Heart right ventricle (tissue), 16 donors: Measurements from ENCODE around the gene ATP2B2. TPM values are rescaled to one million over a fixed set of nuclear protein-coding genes. Genes with fewer than 3 reads are reported as not detected.

Source experiments
- ATAC-seq, 8 donors: fragments of 200-7000 bp; cut with Tn5 transposase; one replicate each; pipeline ENCODE4 v1.9.1; 2020; ENCODE audit warnings: mild to moderate bottlenecking in 8 of 8, moderate library complexity in 8 of 8, moderate number of reproducible peaks in 1 of 8
- DNase-seq, 2 donors: peaks; one replicate each; pipeline ENCODE4 v3.0.0-alpha.2; 2020
- H3K27ac ChIP-seq, 10 donors: fragments of 200-600 bp; sonication (generic) in 2 of 10; one replicate each; pipeline versions ENCODE4 v1.5.0 to v1.8.0; 2020 to 2022; ENCODE audit warnings: mild to moderate bottlenecking in 3 of 10
- H3K27me3 ChIP-seq, 7 donors: fragments of 200-600 bp; one replicate each; pipeline ENCODE4 v1.8.0; 2021 to 2022; ENCODE audit warnings: mild to moderate bottlenecking in 2 of 7
- H3K36me3 ChIP-seq, 9 donors: fragments of 200-600 bp; sonication (generic) in 1 of 9; one replicate each; pipeline versions ENCODE4 v1.5.0 to v1.8.0; 2020 to 2022; ENCODE audit warnings: mild to moderate bottlenecking in 2 of 9
- H3K4me1 ChIP-seq, 9 donors: fragments of 200-600 bp; sonication (generic) in 1 of 9; one replicate each; pipeline versions ENCODE4 v1.5.0 to v1.8.0; 2020 to 2022; ENCODE audit warnings: mild to moderate bottlenecking in 4 of 9
- H3K4me3 ChIP-seq, 10 donors: fragments of 200-600 bp; sonication (generic) in 2 of 10; one replicate each; pipeline versions ENCODE4 v1.5.0 to v1.8.0; 2020 to 2022; ENCODE audit warnings: mild to moderate bottlenecking in 7 of 10, moderate library complexity in 2 of 10
- H3K9me3 ChIP-seq, 11 donors: fragments of 200-600 bp in 10 of 11; sonication (generic) in 2 of 11; one replicate each; pipeline versions ENCODE4 v1.5.0 to v1.8.0; 2013 to 2022; ENCODE audit warnings: mild to moderate bottlenecking in 2 of 11, control low read depth in 1 of 11, moderate library complexity in 1 of 11
- CTCF ChIP-seq, 9 donors: fragments of 200-600 bp; sonication (generic) in 2 of 9; IDR thresholded peaks; one replicate each; pipeline versions ENCODE4 v1.5.0 to v1.8.0; 2021 to 2022; ENCODE audit warnings: antibody characterized with exemption in 9 of 9, mild to moderate bottlenecking in 5 of 9, moderate library complexity in 1 of 9
- WGBS, 2 donors: extraction: QIAGEN DNeasy Blood & Tissue Kit; methylation state at CpG; one replicate each; pipeline ENCODE4 v1.1.7; 2013; ENCODE audit warnings: inconsistent platforms in 1 of 2; 5-methylcytosine and 5-hydroxymethylcytosine counted together
- intact Hi-C, 10 donors: fragments of 100-400 bp; cut with DNase I; formaldehyde crosslinking; loops; one replicate each; pipeline versions ENCODE4 v1.11.1 to v1.14.2; 2022
- polyA plus RNA-seq, 2 donors: library from polyadenylated mRNA; stranded (reverse); fragments of 200-250 nt; gene quantifications; one replicate each; pipeline ENCODE4 v1.2.3, GENCODE V29; 2013
- total RNA-seq, 10 donors: library from RNA; stranded (reverse); fragmentation: NEBNext Ultra II Directional in 3 of 10; extraction: Animal tissue kit (Norgen Biotek cat#: 25700) in 3 of 10; gene quantifications; one replicate each; pipeline versions ENCODE4 v1.2.1 to v1.2.4, GENCODE V29; 2021 to 2023
- donor health status: Arrhythmogenic right ventricular cardiomyopathy.
- donor health status: ischemic (EF 13 %, LVEDD 7.1; RV severe dilation, severe dysfunction).
- donor health status: healthy with polysubstance abuse.
- donor health status: DM: no; HTN: yes; CAD: no.
- donor health status: DM: no; HTN: no; CAD: no.
- donor health status: ischemic (EF 25% LVEDD 6.9; RV normal size, moderate dysfunction).
- donor health status: ischemic (EF 25% LVEDD 5.7; RV mildly dilated, moderate dysfunction).
- donor health status: healthy.
- donor health status: DM: yes; HTN: yes; CAD: no.
- donor health status: Ischemic cardiomyopathy.
- donor health status: ischemic (EF 35%, LVEDD 5.7; RV mildly dilated, moderate dysfunction).
- donor health status: nonischemic (EF 11% LVEDD 7.7; RV severe dilation, severe dysfunction).
- donor health status: DM: yes; HTN: yes; CAD: no.
- donor health status: PGD.
- donor health status: ischemic (EF 29% LVEDD 5.4; RV normal size, mild dysfunction).
- donor health status: nonischemic (EF 23%, LVEDD 6.1; RV moderate dilation, normal function).

The ATP2B2 gene
- total and polyA plus RNA-seq, 12 donors = under 0.01 to 0.30 (median 0.11) TPM; not detected in 4

GRCh38 chr3:10514407-10515069 lies 9.2 kb upstream of the ATP2B2 start:
- H3K4me3 ChIP-seq = no peak overlapping the region
- 82 to 87% methylated on average over 8 of the region's 8 CpGs for WGBS, 2 donors
- DNase-seq = no peak
- no peak overlapping the region for H3K27ac ChIP-seq
- intact Hi-C loops = no loop called here
- no peak for TF ChIP-seq CTCF (IDR thresholded peaks at IDR 0.05)
- H3K9me3 ChIP-seq = no peaks in the 10 kb centered on the region
- peaks cover 0 to 31% (median 7%) of the 10 kb centered on the region in 9 donors for H3K4me1 ChIP-seq
- ATAC-seq = no peak
- H3K27me3 ChIP-seq = peaks cover 0 to 3% (median 0%) of the 10 kb centered on the region in 7 donors
- no peaks in the 10 kb centered on the region for H3K36me3 ChIP-seq

- H3K27me3 ChIP-seq = peaks cover 0 to 3% (median 0%) of the 10 kb centered on the region in 7 donors
- H3K4me3 ChIP-seq = no peak overlapping the region
- ATAC-seq (no peak), DNase-seq (no peak)
- WGBS, 2 donors = 91 to 94% methylated on average over 8 of the region's 8 CpGs
- peaks cover 0 to 22% (median 7%) of the 10 kb centered on the region in 9 donors for H3K4me1 ChIP-seq
- TF ChIP-seq CTCF (IDR thresholded peaks at IDR 0.05) = no peak
- intact Hi-C loops = no loop called here
- no peaks in the 10 kb centered on the region for H3K36me3 ChIP-seq
- no peak overlapping the region for H3K27ac ChIP-seq
- H3K9me3 ChIP-seq = no peaks in the 10 kb centered on the region
Observed at GRCh38 chr3:10513306-10513705, 7.9 kb upstream of the ATP2B2 start.

- Histone ChIP-seq H3K9me3 (no peaks in the 10 kb centered on the region), H3K4me1 (peaks cover 0 to 16% (median 7%) of the 10 kb centered on the region in 9 donors), H3K27ac (no peak overlapping the region), H3K27me3 (peaks cover 0 to 3% (median 0%) of the 10 kb centered on the region in 7 donors), H3K4me3 (no peak overlapping the region), H3K36me3 (no peaks in the 10 kb centered on the region)
- DNase-seq (no peak), ATAC-seq (no peak)
- TF ChIP-seq CTCF (IDR thresholded peaks at IDR 0.05) = no peak
- WGBS, 2 donors = 87 to 88% methylated on average over 6 of the region's 6 CpGs
- intact Hi-C loops = no loop called here
Observed at GRCh38 chr3:10512687-10513086, 7.3 kb upstream of the ATP2B2 start.

- intact Hi-C loops = no loop called here
- 56 to 66% methylated on average over 7 of the region's 7 CpGs for WGBS, 2 donors
- TF ChIP-seq CTCF (IDR thresholded peaks at IDR 0.05) = no peak
Observed at GRCh38 chr3:10511809-10512494, 6.6 kb upstream of the ATP2B2 start.

More at GRCh38 chr3:10511809-10512494, 6.6 kb upstream of the ATP2B2 start:
- no peak overlapping the region for H3K27ac ChIP-seq
- H3K4me1 ChIP-seq = peaks cover 0 to 9% (median 0%) of the 10 kb centered on the region in 9 donors
- no peak overlapping the region for H3K4me3 ChIP-seq
- no peaks in the 10 kb centered on the region for H3K9me3 ChIP-seq
- no peaks in the 10 kb centered on the region for H3K36me3 ChIP-seq
- ATAC-seq (no peak), DNase-seq (no peak)
- H3K27me3 ChIP-seq = peaks cover 0 to 9% (median under 1%) of the 10 kb centered on the region in 7 donors
